ENCODE data around the gene YIPF2.

- TF ChIP-seq FOXM1 (IDR thresholded peaks at IDR 0.05; ENCODE audit: borderline replicate concordance) (no peak), ARNT (IDR thresholded peaks at IDR 0.05) (no peak), SP1 (IDR thresholded peaks at IDR 0.05) (no peak), TARDBP (IDR thresholded peaks at IDR 0.05) (no peak), NFRKB (IDR thresholded peaks at IDR 0.05) (no peak), SUZ12 (IDR thresholded peaks at IDR 0.05) (no peak), FOXA1 (IDR thresholded peaks at IDR 0.05) (no peak), ZNF384 (IDR thresholded peaks at IDR 0.05) (0 out of 2 replicates have a peak, but pooled peaks have one; percentile 8), LEF1 (IDR thresholded peaks at IDR 0.05; ENCODE audit: borderline replicate concordance) (no peak), ELF4 (IDR thresholded peaks at IDR 0.05) (no peak), BHLHE40 (IDR thresholded peaks at IDR 0.05; ENCODE audit: borderline replicate concordance) (no peak), FOXK2 (IDR thresholded peaks at IDR 0.05) (no peak), L3MBTL2 (conservative IDR thresholded peaks at IDR 0.05) (no peak), CTBP1 (IDR thresholded peaks at IDR 0.05; ENCODE audit: borderline replicate concordance) (no peak)
Measured at GRCh38 chr19:10976131-10976892, 47.9 kb upstream of the YIPF2 start.
